IMR-90 (cell line): Measurements from ENCODE around the gene ZNF276. TPM values are rescaled to one million over a fixed set of nuclear protein-coding genes. Genes with fewer than 3 reads are reported as not detected.

Experiments
- ATAC-seq: fragments of 200-7000 bp; cut with Tn5 transposase; 2 replicates; pipeline ENCODE4 v1.9.1; 2020; ENCODE audit warnings: low read depth, mild to moderate bottlenecking, moderate library complexity
- BruUV-seq: library from RNA; stranded (reverse); fragments of 400-500 nt; replicated peaks from 2 replicates; lab custom pipeline; 2021; lab: Mats Ljungman, UMichigan
- CTCF ChIA-PET: fragments of 300-600 bp; formaldehyde crosslinking; extraction: SDS; loops from one replicate; lab custom pipeline; 2021; ENCODE audit warnings: antibody characterized with exemption; lab: Yijun Ruan, JAX
- POLR2A ChIA-PET: fragments of 300-600 bp; sonication (Branson Sonifier 250); formaldehyde crosslinking; loops from one replicate; lab custom pipeline; 2022; ENCODE audit warnings: antibody characterized with exemption; ENCODE audit not compliant: unreplicated experiment; lab: Charles Lee
- DNase-seq: peaks from one replicate; pipeline ENCODE4 v3.0.0; 2013
- H2AFZ ChIP-seq: replicated peaks from 2 replicates; pipeline ENCODE3; 2013; ENCODE audit warnings: low read length, mild to moderate bottlenecking; ENCODE audit not compliant: poor library complexity
- H2AK5ac ChIP-seq: 2 replicates; pipeline ENCODE4 v1.6.1; 2013; ENCODE audit warnings: low read depth, low read length, inconsistent platforms
- H2AK9ac ChIP-seq: replicated peaks from 2 replicates; pipeline ENCODE3; 2013; ENCODE audit warnings: mild to moderate bottlenecking, low read depth, low read length, moderate library complexity; ENCODE audit not compliant: poor library complexity
- H2BK120ac ChIP-seq: 2 replicates; pipeline ENCODE4 v1.6.1; 2013; ENCODE audit warnings: low read depth, low read length, inconsistent platforms
- H2BK15ac ChIP-seq: 3 replicates; pipeline ENCODE4 v1.6.1; 2013; ENCODE audit warnings: low read depth, low read length, inconsistent platforms
- H2BK20ac ChIP-seq: 2 replicates; pipeline ENCODE4 v1.6.1; 2013; ENCODE audit warnings: low read depth, mild to moderate bottlenecking, inconsistent platforms, low read length, moderate library complexity
- H2BK5ac ChIP-seq: 2 replicates; pipeline ENCODE4 v1.6.1; 2013; ENCODE audit warnings: mild to moderate bottlenecking, low read depth, low read length, inconsistent platforms; ENCODE audit not compliant: poor library complexity, severe bottlenecking
- H3K14ac ChIP-seq: replicated peaks from 2 replicates; pipeline ENCODE4 v1.6.1; 2013; ENCODE audit warnings: low read depth, low read length, inconsistent platforms
- H3K18ac ChIP-seq: 2 replicates; pipeline ENCODE4 v1.6.1; 2013; ENCODE audit warnings: low read depth, low read length, control low read depth
- H3K23ac ChIP-seq: 2 replicates; pipeline ENCODE4 v1.6.1; 2013; ENCODE audit warnings: low read depth, low read length, inconsistent platforms
- H3K27ac ChIP-seq: 2 replicates; pipeline ENCODE4 v1.5.1; 2013; ENCODE audit warnings: mild to moderate bottlenecking, control low read depth, low read length; ENCODE audit not compliant: insufficient read depth
- H3K27me3 ChIP-seq: 2 replicates; pipeline ENCODE4 v1.6.1; 2013; ENCODE audit warnings: low read length; ENCODE audit not compliant: control insufficient read depth, insufficient read depth
- H3K36me3 ChIP-seq: 2 replicates; pipeline ENCODE4 v1.6.1; 2013; ENCODE audit warnings: low read length, mixed read lengths; ENCODE audit not compliant: control insufficient read depth, insufficient read depth
- H3K4ac ChIP-seq: 2 replicates; pipeline ENCODE4 v1.6.1; 2013; ENCODE audit warnings: low read depth, low read length, inconsistent platforms
- H3K4me1 ChIP-seq: 2 replicates; pipeline ENCODE4 v1.6.1; 2013; ENCODE audit warnings: low read length, mixed read lengths; ENCODE audit not compliant: control insufficient read depth, insufficient read depth
- H3K4me2 ChIP-seq: 2 replicates; pipeline ENCODE4 v1.6.1; 2013; ENCODE audit warnings: low read depth, mild to moderate bottlenecking, control low read depth, low read length, moderate library complexity
- H3K4me3 ChIP-seq: 2 replicates; pipeline ENCODE4 v1.5.1; 2013; ENCODE audit warnings: low read depth, mild to moderate bottlenecking, control low read depth, low read length, moderate library complexity; ENCODE audit not compliant: insufficient read depth
- H3K56ac ChIP-seq: 2 replicates; pipeline ENCODE4 v1.6.1; 2013; ENCODE audit warnings: low read length, inconsistent platforms; ENCODE audit not compliant: insufficient read depth; ENCODE audit errors: extremely low read depth
- H3K79me1 ChIP-seq, 2 experiments: 2 replicates each; pipeline ENCODE4 v1.6.1; 2013; ENCODE audit warnings: low read length in 2 of 2, inconsistent platforms in 1 of 2, low read depth in 1 of 2
- H3K9ac ChIP-seq: 2 replicates; pipeline ENCODE4 v1.6.1; 2013; ENCODE audit warnings: low read depth, low read length, control low read depth
- H3K9me1 ChIP-seq: 2 replicates; pipeline ENCODE4 v1.6.1; 2013; ENCODE audit warnings: low read length, inconsistent platforms; ENCODE audit not compliant: insufficient read depth
- H3K9me3 ChIP-seq: 2 replicates; pipeline ENCODE4 v1.6.1; 2013; ENCODE audit warnings: low read length; ENCODE audit not compliant: control insufficient read depth, insufficient read depth
- H4K20me1 ChIP-seq: 2 replicates; pipeline ENCODE4 v1.6.1; 2013; ENCODE audit warnings: low read length, inconsistent platforms; ENCODE audit not compliant: insufficient read depth
- H4K5ac ChIP-seq: 2 replicates; pipeline ENCODE4 v1.6.1; 2013; ENCODE audit warnings: mild to moderate bottlenecking, low read depth, low read length, control low read depth
- H4K8ac ChIP-seq, 2 experiments: 2 replicates each; pipeline ENCODE4 v1.6.1; 2013; ENCODE audit warnings: low read depth in 2 of 2, low read length in 2 of 2, control low read depth in 1 of 2, inconsistent platforms in 1 of 2
- H4K91ac ChIP-seq: 2 replicates; pipeline ENCODE4 v1.6.1; 2013; ENCODE audit warnings: low read depth, low read length, inconsistent platforms; ENCODE audit not compliant: insufficient read depth
- BHLHE40 ChIP-seq: fragments of 150-350 bp; IDR thresholded peaks from 2 replicates; pipeline ENCODE4 v1.6.1; 2016; ENCODE audit warnings: mild to moderate bottlenecking, low read depth, low read length
- CEBPB ChIP-seq: IDR thresholded peaks from 2 replicates; pipeline ENCODE4 v1.6.1; 2012; ENCODE audit warnings: low read depth, low read length, improper control_type of control experiment
- CTCF ChIP-seq: conservative IDR thresholded peaks from 2 replicates; pipeline ENCODE4 v1.5.1; 2012; ENCODE audit warnings: mild to moderate bottlenecking, low read depth, low read length, improper control_type of control experiment
- ELK1 ChIP-seq: fragments of 150-350 bp; IDR thresholded peaks from 2 replicates; pipeline ENCODE4 v1.6.1; 2016; ENCODE audit warnings: low read depth, mild to moderate bottlenecking, low read length, moderate library complexity, borderline replicate concordance
- MAFK ChIP-seq: IDR thresholded peaks from 2 replicates; pipeline ENCODE4 v1.6.1; 2012; ENCODE audit warnings: low read depth, low read length, improper control_type of control experiment
- MXI1 ChIP-seq: IDR thresholded peaks from 2 replicates; pipeline ENCODE4 v1.6.1; 2012; ENCODE audit warnings: low read depth, mild to moderate bottlenecking, low read length, moderate library complexity, borderline replicate concordance
- NFE2L2 ChIP-seq: fragments of 150-350 bp; IDR thresholded peaks from 2 replicates; pipeline ENCODE4 v1.6.1; 2016; ENCODE audit warnings: low read depth, mild to moderate bottlenecking, low read length
- POLR2A ChIP-seq: IDR thresholded peaks from 2 replicates; pipeline ENCODE4 v1.6.1; 2012; ENCODE audit warnings: mild to moderate bottlenecking, low read depth, low read length
- RAD21 ChIP-seq: IDR thresholded peaks from 2 replicates; pipeline ENCODE4 v1.6.1; 2012; ENCODE audit warnings: low read length, improper control_type of control experiment
- RCOR1 ChIP-seq: IDR thresholded peaks from 2 replicates; pipeline ENCODE4 v1.6.1; 2012; ENCODE audit warnings: mild to moderate bottlenecking, low read length, improper control_type of control experiment; ENCODE audit not compliant: insufficient replicate concordance
- SMC3 ChIP-seq: fragments of 150-350 bp; IDR thresholded peaks from 2 replicates; pipeline ENCODE4 v1.6.1; 2016; ENCODE audit warnings: low read depth, mild to moderate bottlenecking, antibody characterized with exemption, low read length, moderate library complexity
- USF2 ChIP-seq: fragments of 150-350 bp; IDR thresholded peaks from 2 replicates; pipeline ENCODE4 v1.6.1; 2017; ENCODE audit warnings: mild to moderate bottlenecking, antibody characterized with exemption, low read length, low read depth
- WGBS, 2 experiments: methylation state at CpG; one replicate each; pipeline versions ENCODE4 v1.1.5 to v1.1.7; 2013; ENCODE audit warnings: missing lambda C conversion rate in 2 of 2; ENCODE audit not compliant: insufficient read length in 1 of 2; ENCODE audit errors: extremely low coverage in 2 of 2; 5-methylcytosine and 5-hydroxymethylcytosine counted together
- dilution Hi-C: fragments of 300-500 bp; cut with HindIII; formaldehyde crosslinking; loops from one replicate; pipeline ENCODE4 v1.14.3; 2018; ENCODE audit warnings: low sequenced_read_pairs; ENCODE audit not compliant: unreplicated experiment
- in situ Hi-C: fragments of 300-500 bp; cut with MboI; formaldehyde crosslinking; loops from 3 replicates; pipeline ENCODE4 v1.14.3; 2019; ENCODE audit warnings: low sequenced_read_pairs, inconsistent platforms, mixed read lengths
- intact Hi-C: fragments of 100-400 bp; cut with micrococcal nuclease; formaldehyde crosslinking; loops from 2 replicates; pipeline ENCODE4 v1.10.0; 2022
- polyA plus RNA-seq, 3 experiments: library from polyadenylated mRNA; depleted of rRNA; stranded (reverse); fragments of >200 nt; gene quantifications; 2 replicates each; pipeline ENCODE4 v1.2.3, GENCODE V29; 2012; ENCODE audit warnings: low replicate concordance in 1 of 3
- total RNA-seq: library from RNA; depleted of rRNA; stranded (reverse); fragments of >200 nt; gene quantifications from 2 replicates; pipeline ENCODE4 v1.2.3, GENCODE V29; 2012

Gene ZNF276
- total and polyA plus RNA-seq, 2 of the 4 experiments (the other 2 are of a cell fraction): 4.1 to 18.6 TPM

GRCh38 chr16:89785523-89786155, 64.3 kb downstream of the ZNF276 start:
- Histone ChIP-seq H2BK15ac (no peak overlapping the region), H3K36me3 (peaks cover 24% of the 10 kb centered on the region), H3K79me1 (peaks cover 3 to 5% of the 10 kb centered on the region in 2 experiments; a peak in 2 of 4 replicates), H3K14ac (no peak overlapping the region), H3K27ac (no peak overlapping the region), H2AFZ (no peak overlapping the region), H3K56ac (no peak overlapping the region), H3K27me3 (no peaks in the 10 kb centered on the region), H3K23ac (no peak overlapping the region), H2BK5ac (no peak overlapping the region), H3K18ac (no peak overlapping the region), H4K8ac (no peak overlapping the region), H3K9ac (no peak overlapping the region), H4K5ac (no peak overlapping the region), H3K4me2 (no peak overlapping the region), H3K4ac (no peak overlapping the region), H3K4me1 (no peaks in the 10 kb centered on the region), H4K20me1 (no peaks in the 10 kb centered on the region), H3K9me1 (no peaks in the 10 kb centered on the region), H2AK5ac (no peak overlapping the region), H4K91ac (no peak overlapping the region), H2BK20ac (no peak overlapping the region), H3K9me3 (no peaks in the 10 kb centered on the region), H3K4me3 (no peak overlapping the region), H2AK9ac (no peak overlapping the region), H2BK120ac (no peak overlapping the region)
- dilution Hi-C loops (no loop called here), in situ Hi-C loops (no loop called here), intact Hi-C loops (no loop called here)
- WGBS, 2 experiments: 100% methylated on average over 1 of the region's 11 CpGs; no CpG with 5 or more reads in 1 of the 2 experiments
- TF ChIP-seq RCOR1 (no peak), USF2 (no peak), BHLHE40 (no peak), SMC3 (no peak), MXI1 (no peak), RAD21 (no peak), NFE2L2 (no peak), MAFK (no peak), CTCF (no peak), ELK1 (no peak), CEBPB (no peak), POLR2A (no peak)
- ChIA-PET CTCF (no interaction called here), POLR2A (no interaction called here)
- no TSS peak for BruUV-seq
- ATAC-seq: no peak
- no peak for DNase-seq
